GM23338 (cell line): ENCODE data around the gene GAK. TPM values are rescaled to one million over a fixed set of nuclear protein-coding genes. Genes with fewer than 3 reads are reported as not detected.

Source experiments
- ATAC-seq: fragments of 200-7000 bp; cut with Tn5 transposase; 3 replicates; pipeline ENCODE4 v1.9.1; 2020
- DNase-seq: peaks from one replicate; pipeline ENCODE4 v3.0.0-alpha.2; 2015; ENCODE audit warnings: low spot score
- H2AFZ ChIP-seq: fragments of 200-600 bp; sonication (generic); 2 replicates; pipeline ENCODE4 v1.8.0; 2016; ENCODE audit warnings: antibody characterized with exemption, mild to moderate bottlenecking, moderate library complexity
- H3F3A ChIP-seq: fragments of 200-600 bp; sonication (generic); replicated peaks from 2 replicates; pipeline ENCODE4 v1.8.0; 2017; ENCODE audit warnings: antibody characterized with exemption, mixed run types, low read depth
- H3K27ac ChIP-seq: fragments of 200-600 bp; sonication (generic); 2 replicates; pipeline ENCODE4 v1.6.1; 2016; ENCODE audit warnings: low read depth
- H3K27me3 ChIP-seq: fragments of 200-600 bp; sonication (generic); 2 replicates; pipeline ENCODE4 v1.8.0; 2016; ENCODE audit warnings: mild to moderate bottlenecking, mixed run types, moderate library complexity; ENCODE audit not compliant: insufficient read depth
- H3K36me3 ChIP-seq: fragments of 200-600 bp; sonication (generic); 2 replicates; pipeline ENCODE4 v1.8.0; 2016; ENCODE audit warnings: mild to moderate bottlenecking; ENCODE audit not compliant: insufficient read depth
- H3K4me1 ChIP-seq: fragments of 200-600 bp; sonication (generic); 2 replicates; pipeline ENCODE4 v1.8.0; 2016; ENCODE audit warnings: mild to moderate bottlenecking, moderate library complexity; ENCODE audit not compliant: insufficient read depth
- H3K4me2 ChIP-seq: fragments of 200-600 bp; sonication (generic); 2 replicates; pipeline ENCODE4 v1.7.1; 2017; ENCODE audit warnings: mixed run types
- H3K4me3 ChIP-seq: fragments of 200-600 bp; sonication (generic); 2 replicates; pipeline ENCODE4 v1.6.1; 2016; ENCODE audit warnings: mixed run types
- H3K79me2 ChIP-seq: fragments of 200-600 bp; sonication (generic); replicated peaks from 2 replicates; pipeline ENCODE4 v1.8.0; 2017; ENCODE audit warnings: mild to moderate bottlenecking; ENCODE audit not compliant: insufficient read depth
- H3K9me2 ChIP-seq: fragments of 200-600 bp; sonication (generic); 2 replicates; pipeline ENCODE4 v1.8.0; 2017; ENCODE audit not compliant: insufficient read depth
- H4K20me1 ChIP-seq: fragments of 200-600 bp; sonication (generic); replicated peaks from 2 replicates; pipeline ENCODE4 v1.8.0; 2017; ENCODE audit warnings: mild to moderate bottlenecking; ENCODE audit not compliant: insufficient read depth
- H3K27ac Mint-ChIP-seq: 2 replicates; pipeline ENCODE4 v1.8.0; 2020; ENCODE audit warnings: inconsistent platforms, mild to moderate bottlenecking, moderate library complexity, mixed read lengths
- H3K27me3 Mint-ChIP-seq: 3 replicates; pipeline ENCODE4 v1.8.0; 2022; ENCODE audit warnings: low read depth, mild to moderate bottlenecking, moderate library complexity, mixed read lengths, inconsistent platforms; ENCODE audit not compliant: insufficient read depth, poor library complexity
- H3K36me3 Mint-ChIP-seq: 3 replicates; pipeline ENCODE4 v1.8.0; 2021; ENCODE audit warnings: low read depth, mild to moderate bottlenecking, inconsistent platforms, moderate library complexity, mixed read lengths
- H3K4me1 Mint-ChIP-seq: 3 replicates; pipeline ENCODE4 v1.8.0; 2020; ENCODE audit warnings: mild to moderate bottlenecking, inconsistent platforms, mixed read lengths
- H3K4me3 Mint-ChIP-seq: 3 replicates; pipeline ENCODE4 v1.8.0; 2021; ENCODE audit warnings: moderate library complexity, mild to moderate bottlenecking, inconsistent platforms, mixed read lengths
- H3K9me3 Mint-ChIP-seq: 3 replicates; pipeline ENCODE4 v1.8.0; 2020; ENCODE audit warnings: moderate library complexity, mild to moderate bottlenecking, inconsistent platforms, mixed read lengths
- CREB1 ChIP-seq: fragments of 250-450 bp; sonication (Bioruptor Pico); IDR thresholded peaks from 2 replicates; pipeline ENCODE4 v1.5.0; 2020; ENCODE audit warnings: low read depth, mild to moderate bottlenecking, moderate library complexity
- EZH2 ChIP-seq: fragments of 200-600 bp; sonication (generic); IDR thresholded peaks from one replicate; pipeline ENCODE4 v1.8.0; 2017; ENCODE audit warnings: antibody characterized with exemption, mild to moderate bottlenecking, low read depth; ENCODE audit not compliant: unreplicated experiment
- JUNB ChIP-seq: IDR thresholded peaks from one replicate; pipeline ENCODE4 v1.6.1; 2016; ENCODE audit warnings: antibody characterized with exemption; ENCODE audit not compliant: unreplicated experiment
- NANOG ChIP-seq: IDR thresholded peaks from 2 replicates; pipeline ENCODE4 v1.6.1; 2016; ENCODE audit warnings: antibody characterized with exemption, borderline replicate concordance
- POLR2AphosphoS5 ChIP-seq: IDR thresholded peaks from 2 replicates; pipeline ENCODE4 v1.6.1; 2016; ENCODE audit warnings: antibody characterized with exemption, low read depth
- REST ChIP-seq: IDR thresholded peaks from one replicate; pipeline ENCODE4 v1.6.1; 2018; ENCODE audit warnings: antibody characterized with exemption; ENCODE audit not compliant: unreplicated experiment
- STAT1 ChIP-seq: IDR thresholded peaks from one replicate; pipeline ENCODE4 v1.6.1; 2016; ENCODE audit warnings: antibody characterized with exemption; ENCODE audit not compliant: unreplicated experiment
- polyA plus RNA-seq: library from polyadenylated mRNA; unstranded; fragments of >200 nt; fragmentation: Nextera tagmentation; extraction: Ambion mirVana; gene quantifications from 2 replicates; pipeline ENCODE4 v1.2.1, GENCODE V29; 2016
- total RNA-seq: library from RNA; depleted of rRNA; stranded (reverse); fragments of >200 nt; shearing (Covaris generic); gene quantifications from 2 replicates; pipeline ENCODE4 v1.2.3, GENCODE V29; 2014
- TF ChIP-seq, protein P1 (sequence below): fragments of 250-450 bp; sonication (Bioruptor Pico); IDR thresholded peaks from 2 replicates; pipeline ENCODE4 v1.5.0; 2020; ENCODE audit warnings: mild to moderate bottlenecking, moderate library complexity
- TF ChIP-seq, protein P2 (sequence below), 2 experiments: fragments of 200-600 bp in 1 of 2; sonication (generic) in 1 of 2; conservative IDR thresholded peaks; 2 replicates each; pipeline versions ENCODE4 v1.5.1 to v1.6.1; 2016 to 2017; ENCODE audit warnings: antibody characterized with exemption in 2 of 2, low read depth in 2 of 2, mild to moderate bottlenecking in 2 of 2, moderate library complexity in 1 of 2

GAK gene
- total and polyA plus RNA-seq, 2 experiments from 2014 or later = 48.5 to 124 TPM

- Histone ChIP-seq H3K9me2 (no peaks in the 10 kb centered on the region; the same call in 1 of the 2 replicates), H3K4me3 (no peak overlapping the region), H3K27ac (no peak overlapping the region), H3K27me3 (no peaks in the 10 kb centered on the region), H3K36me3 (no peaks in the 10 kb centered on the region), H2AFZ (no peak overlapping the region), H3F3A (0 out of 2 replicates have a peak, but pooled peaks cover 11% of the 10 kb centered on the region), H4K20me1 (no peaks in the 10 kb centered on the region), H3K79me2 (no peaks in the 10 kb centered on the region), H3K4me2 (no peak overlapping the region), H3K4me1 (no peaks in the 10 kb centered on the region)
- ATAC-seq (no peak), DNase-seq (no peak)
- H3K4me3 Mint-ChIP-seq = no peak overlapping the region
- H3K27ac Mint-ChIP-seq = no peak overlapping the region
- H3K27me3 Mint-ChIP-seq = peaks cover 15% of the 10 kb centered on the region
- H3K9me3 Mint-ChIP-seq = peaks cover 7% of the 10 kb centered on the region; the same call in 2 of the 3 replicates
- peaks cover 22% of the 10 kb centered on the region for H3K36me3 Mint-ChIP-seq
- no peaks in the 10 kb centered on the region for H3K4me1 Mint-ChIP-seq
- TF ChIP-seq, protein P1, sequence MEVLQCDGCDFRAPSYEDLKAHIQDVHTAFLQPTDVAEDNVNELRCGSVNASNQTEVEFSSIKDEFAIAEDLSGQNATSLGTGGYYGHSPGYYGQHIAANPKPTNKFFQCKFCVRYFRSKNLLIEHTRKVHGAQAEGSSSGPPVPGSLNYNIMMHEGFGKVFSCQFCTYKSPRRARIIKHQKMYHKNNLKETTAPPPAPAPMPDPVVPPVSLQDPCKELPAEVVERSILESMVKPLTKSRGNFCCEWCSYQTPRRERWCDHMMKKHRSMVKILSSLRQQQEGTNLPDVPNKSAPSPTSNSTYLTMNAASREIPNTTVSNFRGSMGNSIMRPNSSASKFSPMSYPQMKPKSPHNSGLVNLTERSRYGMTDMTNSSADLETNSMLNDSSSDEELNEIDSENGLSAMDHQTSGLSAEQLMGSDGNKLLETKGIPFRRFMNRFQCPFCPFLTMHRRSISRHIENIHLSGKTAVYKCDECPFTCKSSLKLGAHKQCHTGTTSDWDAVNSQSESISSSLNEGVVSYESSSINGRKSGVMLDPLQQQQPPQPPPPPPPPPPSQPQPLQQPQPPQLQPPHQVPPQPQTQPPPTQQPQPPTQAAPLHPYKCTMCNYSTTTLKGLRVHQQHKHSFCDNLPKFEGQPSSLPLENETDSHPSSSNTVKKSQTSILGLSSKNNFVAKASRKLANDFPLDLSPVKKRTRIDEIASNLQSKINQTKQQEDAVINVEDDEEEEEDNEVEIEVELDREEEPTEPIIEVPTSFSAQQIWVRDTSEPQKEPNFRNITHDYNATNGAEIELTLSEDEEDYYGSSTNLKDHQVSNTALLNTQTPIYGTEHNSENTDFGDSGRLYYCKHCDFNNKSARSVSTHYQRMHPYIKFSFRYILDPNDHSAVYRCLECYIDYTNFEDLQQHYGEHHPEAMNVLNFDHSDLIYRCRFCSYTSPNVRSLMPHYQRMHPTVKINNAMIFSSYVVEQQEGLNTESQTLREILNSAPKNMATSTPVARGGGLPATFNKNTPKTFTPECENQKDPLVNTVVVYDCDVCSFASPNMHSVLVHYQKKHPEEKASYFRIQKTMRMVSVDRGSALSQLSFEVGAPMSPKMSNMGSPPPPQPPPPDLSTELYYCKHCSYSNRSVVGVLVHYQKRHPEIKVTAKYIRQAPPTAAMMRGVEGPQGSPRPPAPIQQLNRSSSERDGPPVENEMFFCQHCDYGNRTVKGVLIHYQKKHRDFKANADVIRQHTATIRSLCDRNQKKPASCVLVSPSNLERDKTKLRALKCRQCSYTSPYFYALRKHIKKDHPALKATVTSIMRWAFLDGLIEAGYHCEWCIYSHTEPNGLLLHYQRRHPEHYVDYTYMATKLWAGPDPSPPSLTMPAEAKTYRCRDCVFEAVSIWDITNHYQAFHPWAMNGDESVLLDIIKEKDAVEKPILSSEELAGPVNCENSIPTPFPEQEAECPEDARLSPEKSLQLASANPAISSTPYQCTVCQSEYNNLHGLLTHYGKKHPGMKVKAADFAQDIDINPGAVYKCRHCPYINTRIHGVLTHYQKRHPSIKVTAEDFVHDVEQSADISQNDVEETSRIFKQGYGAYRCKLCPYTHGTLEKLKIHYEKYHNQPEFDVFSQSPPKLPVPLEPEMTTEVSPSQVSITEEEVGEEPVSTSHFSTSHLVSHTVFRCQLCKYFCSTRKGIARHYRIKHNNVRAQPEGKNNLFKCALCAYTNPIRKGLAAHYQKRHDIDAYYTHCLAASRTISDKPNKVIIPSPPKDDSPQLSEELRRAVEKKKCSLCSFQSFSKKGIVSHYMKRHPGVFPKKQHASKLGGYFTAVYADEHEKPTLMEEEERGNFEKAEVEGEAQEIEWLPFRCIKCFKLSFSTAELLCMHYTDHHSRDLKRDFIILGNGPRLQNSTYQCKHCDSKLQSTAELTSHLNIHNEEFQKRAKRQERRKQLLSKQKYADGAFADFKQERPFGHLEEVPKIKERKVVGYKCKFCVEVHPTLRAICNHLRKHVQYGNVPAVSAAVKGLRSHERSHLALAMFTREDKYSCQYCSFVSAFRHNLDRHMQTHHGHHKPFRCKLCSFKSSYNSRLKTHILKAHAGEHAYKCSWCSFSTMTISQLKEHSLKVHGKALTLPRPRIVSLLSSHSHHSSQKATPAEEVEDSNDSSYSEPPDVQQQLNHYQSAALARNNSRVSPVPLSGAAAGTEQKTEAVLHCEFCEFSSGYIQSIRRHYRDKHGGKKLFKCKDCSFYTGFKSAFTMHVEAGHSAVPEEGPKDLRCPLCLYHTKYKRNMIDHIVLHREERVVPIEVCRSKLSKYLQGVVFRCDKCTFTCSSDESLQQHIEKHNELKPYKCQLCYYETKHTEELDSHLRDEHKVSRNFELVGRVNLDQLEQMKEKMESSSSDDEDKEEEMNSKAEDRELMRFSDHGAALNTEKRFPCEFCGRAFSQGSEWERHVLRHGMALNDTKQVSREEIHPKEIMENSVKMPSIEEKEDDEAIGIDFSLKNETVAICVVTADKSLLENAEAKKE (CRISPR knock-in tag) = no peak
- no peak for TF ChIP-seq CREB1 (CRISPR knock-in tag)
- TF ChIP-seq POLR2AphosphoS5 = no peak
- TF ChIP-seq EZH2 = no peak
These were observed 45.9 kb downstream of the GAK start for GRCh38 chr4:886244-886643.

- DNase-seq (no peak), ATAC-seq (no peak)
- no peak overlapping the region for H3K4me3 Mint-ChIP-seq
- Histone ChIP-seq H3K4me1 (no peaks in the 10 kb centered on the region), H3K9me2 (no peaks in the 10 kb centered on the region; the same call in 1 of the 2 replicates), H3K4me2 (no peak overlapping the region), H3K4me3 (no peak overlapping the region), H2AFZ (no peak overlapping the region), H4K20me1 (no peaks in the 10 kb centered on the region; the same call in 1 of the 2 replicates), H3F3A (0 out of 2 replicates have a peak, but pooled peaks cover 11% of the 10 kb centered on the region), H3K79me2 (no peaks in the 10 kb centered on the region), H3K36me3 (no peaks in the 10 kb centered on the region), H3K27me3 (no peaks in the 10 kb centered on the region), H3K27ac (no peak overlapping the region)
- peaks cover 7% of the 10 kb centered on the region; the same call in 2 of the 3 replicates for H3K9me3 Mint-ChIP-seq
- peaks cover 22% of the 10 kb centered on the region for H3K36me3 Mint-ChIP-seq
- H3K4me1 Mint-ChIP-seq = no peaks in the 10 kb centered on the region
- H3K27me3 Mint-ChIP-seq = peaks cover 14% of the 10 kb centered on the region
- H3K27ac Mint-ChIP-seq = no peak overlapping the region
- TF ChIP-seq, protein P2, sequence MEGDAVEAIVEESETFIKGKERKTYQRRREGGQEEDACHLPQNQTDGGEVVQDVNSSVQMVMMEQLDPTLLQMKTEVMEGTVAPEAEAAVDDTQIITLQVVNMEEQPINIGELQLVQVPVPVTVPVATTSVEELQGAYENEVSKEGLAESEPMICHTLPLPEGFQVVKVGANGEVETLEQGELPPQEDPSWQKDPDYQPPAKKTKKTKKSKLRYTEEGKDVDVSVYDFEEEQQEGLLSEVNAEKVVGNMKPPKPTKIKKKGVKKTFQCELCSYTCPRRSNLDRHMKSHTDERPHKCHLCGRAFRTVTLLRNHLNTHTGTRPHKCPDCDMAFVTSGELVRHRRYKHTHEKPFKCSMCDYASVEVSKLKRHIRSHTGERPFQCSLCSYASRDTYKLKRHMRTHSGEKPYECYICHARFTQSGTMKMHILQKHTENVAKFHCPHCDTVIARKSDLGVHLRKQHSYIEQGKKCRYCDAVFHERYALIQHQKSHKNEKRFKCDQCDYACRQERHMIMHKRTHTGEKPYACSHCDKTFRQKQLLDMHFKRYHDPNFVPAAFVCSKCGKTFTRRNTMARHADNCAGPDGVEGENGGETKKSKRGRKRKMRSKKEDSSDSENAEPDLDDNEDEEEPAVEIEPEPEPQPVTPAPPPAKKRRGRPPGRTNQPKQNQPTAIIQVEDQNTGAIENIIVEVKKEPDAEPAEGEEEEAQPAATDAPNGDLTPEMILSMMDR (conservative IDR thresholded peaks at IDR 0.05; ENCODE audit: low read depth in 2 of 2) = no peak
- TF ChIP-seq JUNB (no peak), NANOG (no peak), STAT1 (no peak), REST (no peak)
These were observed 46.8 kb downstream of the GAK start for GRCh38 chr4:885353-885752.
